WTC11 (cell line): ENCODE measurements around the gene ATP10D.

ENCODE experiments used
- NFYB ChIP-seq: sonication (generic); formaldehyde crosslinking; conservative IDR thresholded peaks from 2 replicates; pipeline ENCODE4 v1.8.0; 2022; ENCODE audit warnings: low read depth, missing genetic modification reagents
- TF ChIP-seq, protein P1 (sequence below): fragments of 200-600 bp; IDR thresholded peaks from 2 replicates; pipeline ENCODE4 v1.8.0; 2022; ENCODE audit warnings: antibody characterized with exemption
- TF ChIP-seq, protein P2 (sequence below): fragments of 250-450 bp; sonication (Bioruptor Pico); conservative IDR thresholded peaks from 2 replicates; pipeline ENCODE4 v1.9.0; 2021; ENCODE audit warnings: mild to moderate bottlenecking

DNA sequence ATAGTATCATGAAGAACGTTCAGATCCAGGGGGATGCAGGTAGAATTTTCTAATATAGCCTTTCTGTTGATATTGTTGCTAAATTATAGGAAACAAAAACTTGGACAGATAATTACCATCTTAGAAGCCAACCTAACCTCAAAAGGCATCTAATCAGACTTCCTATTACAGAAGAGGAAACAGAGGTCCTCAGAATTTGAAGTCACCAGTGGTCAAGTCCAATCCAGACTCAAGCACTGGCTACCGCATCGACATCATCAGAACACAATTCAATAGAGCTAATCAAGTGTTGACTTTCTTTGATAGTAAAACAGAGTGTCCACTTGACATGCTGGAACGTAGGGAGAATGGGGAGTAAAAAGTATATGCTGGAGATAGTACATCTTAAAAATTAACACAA lies 10.3 kb upstream of the ATP10D start:
- TF ChIP-seq, protein P1, sequence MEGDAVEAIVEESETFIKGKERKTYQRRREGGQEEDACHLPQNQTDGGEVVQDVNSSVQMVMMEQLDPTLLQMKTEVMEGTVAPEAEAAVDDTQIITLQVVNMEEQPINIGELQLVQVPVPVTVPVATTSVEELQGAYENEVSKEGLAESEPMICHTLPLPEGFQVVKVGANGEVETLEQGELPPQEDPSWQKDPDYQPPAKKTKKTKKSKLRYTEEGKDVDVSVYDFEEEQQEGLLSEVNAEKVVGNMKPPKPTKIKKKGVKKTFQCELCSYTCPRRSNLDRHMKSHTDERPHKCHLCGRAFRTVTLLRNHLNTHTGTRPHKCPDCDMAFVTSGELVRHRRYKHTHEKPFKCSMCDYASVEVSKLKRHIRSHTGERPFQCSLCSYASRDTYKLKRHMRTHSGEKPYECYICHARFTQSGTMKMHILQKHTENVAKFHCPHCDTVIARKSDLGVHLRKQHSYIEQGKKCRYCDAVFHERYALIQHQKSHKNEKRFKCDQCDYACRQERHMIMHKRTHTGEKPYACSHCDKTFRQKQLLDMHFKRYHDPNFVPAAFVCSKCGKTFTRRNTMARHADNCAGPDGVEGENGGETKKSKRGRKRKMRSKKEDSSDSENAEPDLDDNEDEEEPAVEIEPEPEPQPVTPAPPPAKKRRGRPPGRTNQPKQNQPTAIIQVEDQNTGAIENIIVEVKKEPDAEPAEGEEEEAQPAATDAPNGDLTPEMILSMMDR, result no peak
- TF ChIP-seq NFYB (CRISPR knock-in tag), result no peak
- TF ChIP-seq, protein P2, sequence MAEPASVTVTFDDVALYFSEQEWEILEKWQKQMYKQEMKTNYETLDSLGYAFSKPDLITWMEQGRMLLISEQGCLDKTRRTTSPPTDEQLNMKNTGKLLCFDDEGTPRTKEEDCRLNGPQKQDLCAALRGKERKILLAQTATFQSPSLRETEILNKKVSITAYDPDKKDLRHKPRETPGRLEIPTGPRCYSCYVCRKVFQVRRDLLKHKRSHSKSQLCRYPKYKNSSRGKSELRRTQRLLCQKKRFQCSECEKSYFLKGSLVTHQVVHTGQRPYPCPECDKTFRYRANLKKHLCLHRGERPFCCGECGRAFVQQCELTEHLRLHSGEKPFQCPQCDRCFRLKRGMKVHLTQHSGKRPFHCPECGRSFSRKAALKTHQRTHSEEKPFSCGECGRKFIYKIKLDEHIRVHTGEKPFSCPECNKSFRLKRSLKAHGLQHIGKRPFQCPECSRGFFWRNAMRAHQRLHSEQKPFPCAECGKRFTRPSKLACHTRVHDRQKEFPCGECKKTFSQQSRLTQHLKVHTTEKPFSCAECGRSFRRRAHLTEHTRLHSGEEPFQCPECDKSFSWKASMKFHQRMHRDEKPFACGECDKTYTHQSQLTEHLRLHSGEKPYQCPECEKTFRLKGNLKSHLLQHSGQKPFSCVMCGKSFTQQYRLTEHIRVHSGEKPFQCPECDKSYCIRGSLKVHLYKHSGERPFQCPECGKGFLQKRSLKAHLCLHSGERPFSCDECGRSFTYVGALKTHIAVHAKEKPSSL (CRISPR knock-in tag), result no peak
